Measurements from ENCODE around the gene CPB1.

DNA sequence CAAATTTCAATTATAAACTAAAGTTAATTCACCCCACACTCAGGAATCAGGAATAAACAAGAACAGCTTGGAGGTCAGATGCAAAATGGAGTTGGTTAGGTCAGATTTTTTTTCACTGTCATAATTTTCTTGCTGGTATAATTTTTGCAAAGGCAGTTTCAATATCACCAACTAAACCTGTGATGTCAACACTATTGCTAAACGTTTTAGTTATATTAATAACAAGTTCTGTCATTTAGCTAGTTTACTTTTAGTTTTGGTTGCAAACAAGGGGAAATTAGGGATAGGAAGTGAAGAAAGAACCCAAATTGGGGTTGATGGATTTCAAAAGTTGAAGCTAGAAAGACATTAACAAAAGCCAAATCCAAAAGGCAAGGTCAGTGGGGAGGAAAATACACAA is 4.6 kb upstream of the CPB1 start:
- TF ChIP-seq, protein P1, sequence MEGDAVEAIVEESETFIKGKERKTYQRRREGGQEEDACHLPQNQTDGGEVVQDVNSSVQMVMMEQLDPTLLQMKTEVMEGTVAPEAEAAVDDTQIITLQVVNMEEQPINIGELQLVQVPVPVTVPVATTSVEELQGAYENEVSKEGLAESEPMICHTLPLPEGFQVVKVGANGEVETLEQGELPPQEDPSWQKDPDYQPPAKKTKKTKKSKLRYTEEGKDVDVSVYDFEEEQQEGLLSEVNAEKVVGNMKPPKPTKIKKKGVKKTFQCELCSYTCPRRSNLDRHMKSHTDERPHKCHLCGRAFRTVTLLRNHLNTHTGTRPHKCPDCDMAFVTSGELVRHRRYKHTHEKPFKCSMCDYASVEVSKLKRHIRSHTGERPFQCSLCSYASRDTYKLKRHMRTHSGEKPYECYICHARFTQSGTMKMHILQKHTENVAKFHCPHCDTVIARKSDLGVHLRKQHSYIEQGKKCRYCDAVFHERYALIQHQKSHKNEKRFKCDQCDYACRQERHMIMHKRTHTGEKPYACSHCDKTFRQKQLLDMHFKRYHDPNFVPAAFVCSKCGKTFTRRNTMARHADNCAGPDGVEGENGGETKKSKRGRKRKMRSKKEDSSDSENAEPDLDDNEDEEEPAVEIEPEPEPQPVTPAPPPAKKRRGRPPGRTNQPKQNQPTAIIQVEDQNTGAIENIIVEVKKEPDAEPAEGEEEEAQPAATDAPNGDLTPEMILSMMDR (IDR thresholded peaks at IDR 0.05), result no peak
- TF ChIP-seq ZFX (IDR thresholded peaks at IDR 0.05; ENCODE audit: borderline replicate concordance), result no peak
